Neuronal stem cell (in vitro differentiated cells): ENCODE data around the gene SCN8A.

Experiments
- DNase-seq: peaks from one replicate; pipeline ENCODE4 v3.0.0-alpha.2; 2013; ENCODE audit warnings: low spot score
- H2AFZ ChIP-seq: one replicate; pipeline ENCODE4 v1.6.1; 2013; ENCODE audit warnings: mild to moderate bottlenecking, low read length, inconsistent platforms
- H2AK5ac ChIP-seq: 2 replicates; pipeline ENCODE4 v1.6.1; 2013; ENCODE audit warnings: low read depth, mild to moderate bottlenecking, inconsistent platforms, low read length, moderate library complexity, mixed read lengths
- H2BK120ac ChIP-seq: 2 replicates; pipeline ENCODE4 v1.6.1; 2013; ENCODE audit warnings: low read depth, mild to moderate bottlenecking, inconsistent platforms, low read length, moderate library complexity, mixed read lengths
- H2BK12ac ChIP-seq: one replicate; pipeline ENCODE4 v1.6.1; 2013; ENCODE audit warnings: low read length, inconsistent platforms
- H2BK15ac ChIP-seq: 2 replicates; pipeline ENCODE4 v1.6.1; 2013; ENCODE audit warnings: mild to moderate bottlenecking, low read length, inconsistent platforms, mixed read lengths
- H2BK5ac ChIP-seq: one replicate; pipeline ENCODE4 v1.6.1; 2013; ENCODE audit warnings: inconsistent platforms, mild to moderate bottlenecking, low read length, moderate library complexity
- H3K14ac ChIP-seq: one replicate; pipeline ENCODE4 v1.6.1; 2013; ENCODE audit warnings: low read length, inconsistent platforms
- H3K18ac ChIP-seq: 2 replicates; pipeline ENCODE4 v1.6.1; 2013; ENCODE audit warnings: low read length, inconsistent platforms
- H3K23ac ChIP-seq: 2 replicates; pipeline ENCODE4 v1.6.1; 2013; ENCODE audit warnings: low read depth, mild to moderate bottlenecking, mixed read lengths, low read length, inconsistent platforms; ENCODE audit not compliant: poor library complexity
- H3K27ac ChIP-seq: replicated peaks from 3 replicates; pipeline ENCODE4 v1.5.1; 2013; ENCODE audit warnings: low read length, inconsistent platforms
- H3K27me3 ChIP-seq, 3 experiments: 2 replicates each; pipeline ENCODE4 v1.6.1; 2013; ENCODE audit warnings: low read length in 3 of 3, mild to moderate bottlenecking in 2 of 3, inconsistent platforms in 1 of 3, low read depth in 1 of 3, mixed read lengths in 1 of 3, moderate library complexity in 1 of 3; ENCODE audit not compliant: control insufficient read depth in 3 of 3, insufficient read depth in 3 of 3
- H3K36me3 ChIP-seq, 2 donors: replicated peaks in 1 of 2; 2 replicates each; pipeline ENCODE4 v1.6.1; 2013; ENCODE audit warnings: low read length in 2 of 2; ENCODE audit not compliant: control insufficient read depth in 2 of 2, insufficient read depth in 2 of 2
- H3K4ac ChIP-seq: 2 replicates; pipeline ENCODE4 v1.6.1; 2013; ENCODE audit warnings: inconsistent platforms, mild to moderate bottlenecking, low read length, moderate library complexity
- H3K4me1 ChIP-seq, 2 donors: 1 replicate in 1 of 2; 2 replicates in 1 of 2; pipeline ENCODE4 v1.6.1; 2013; ENCODE audit warnings: low read length in 2 of 2, low read depth in 1 of 2; ENCODE audit not compliant: control insufficient read depth in 2 of 2, insufficient read depth in 1 of 2
- H3K4me2 ChIP-seq: one replicate; pipeline ENCODE4 v1.6.1; 2013; ENCODE audit warnings: mild to moderate bottlenecking, low read length, inconsistent platforms; ENCODE audit not compliant: insufficient read depth, poor library complexity, severe bottlenecking
- H3K4me3 ChIP-seq, 2 donors: 2 replicates each; pipeline ENCODE4 v1.5.1; 2013; ENCODE audit warnings: low read length in 2 of 2, mild to moderate bottlenecking in 2 of 2, inconsistent platforms in 1 of 2, moderate library complexity in 1 of 2
- H3K79me1 ChIP-seq: one replicate; pipeline ENCODE4 v1.6.1; 2013; ENCODE audit warnings: low read depth, mild to moderate bottlenecking, inconsistent platforms, low read length, moderate library complexity
- H3K9ac ChIP-seq: one replicate; pipeline ENCODE4 v1.6.1; 2013; ENCODE audit warnings: mild to moderate bottlenecking, low read depth, low read length, inconsistent platforms; ENCODE audit not compliant: poor library complexity
- H3K9me3 ChIP-seq, 2 donors: replicated peaks in 1 of 2; 2 replicates each; pipeline versions ENCODE3 to v1.6.1; 2013; ENCODE audit warnings: low read length in 2 of 2, mild to moderate bottlenecking in 2 of 2, inconsistent platforms in 1 of 2, low read depth in 1 of 2, mixed read lengths in 1 of 2, moderate library complexity in 1 of 2; ENCODE audit not compliant: control insufficient read depth in 2 of 2, insufficient read depth in 1 of 2
- H4K8ac ChIP-seq: one replicate; pipeline ENCODE4 v1.6.1; 2013; ENCODE audit warnings: low read depth, mild to moderate bottlenecking, inconsistent platforms, low read length, moderate library complexity
- H4K91ac ChIP-seq: one replicate; pipeline ENCODE4 v1.6.1; 2013; ENCODE audit warnings: low read length, low read depth, mild to moderate bottlenecking, inconsistent platforms; ENCODE audit not compliant: poor library complexity
- WGBS, 2 donors: extraction: QIAGEN DNeasy Blood & Tissue Kit; methylation state at CpG; one replicate each; pipeline ENCODE4 v1.1.7; 2013; ENCODE audit warnings: missing lambda C conversion rate in 2 of 2, mixed read lengths in 1 of 2; ENCODE audit not compliant: insufficient read length in 2 of 2, insufficient replicate concordance in 1 of 2; ENCODE audit errors: extremely low coverage in 2 of 2; 5-methylcytosine and 5-hydroxymethylcytosine counted together

Gene SCN8A

GRCh38 chr12:51763743-51764142 is 172.7 kb downstream of the SCN8A start:
- H3K18ac ChIP-seq: no peak overlapping the region
- no peaks in the 10 kb centered on the region for H3K4me1 ChIP-seq
- no peak overlapping the region for H3K23ac ChIP-seq
- no peak overlapping the region for H3K27ac ChIP-seq
- H3K27me3 ChIP-seq: no peaks in the 10 kb centered on the region
- no peak overlapping the region for H3K4me3 ChIP-seq
- no peak overlapping the region for H3K4me2 ChIP-seq
- peaks cover under 1 to 48% of the 10 kb centered on the region in 2 donors for H3K36me3 ChIP-seq
- H3K9ac ChIP-seq: no peak overlapping the region
- no peaks in the 10 kb centered on the region for H3K9me3 ChIP-seq
- H2AFZ ChIP-seq: no peak overlapping the region
- H2BK12ac ChIP-seq: no peak overlapping the region
- no peak overlapping the region for H4K8ac ChIP-seq
- no peaks in the 10 kb centered on the region for H3K79me1 ChIP-seq
- no peak overlapping the region for H3K4ac ChIP-seq
- no peak overlapping the region for H2BK15ac ChIP-seq
- no peak overlapping the region for H4K91ac ChIP-seq
- DNase-seq: no peak
- no peak overlapping the region for H3K14ac ChIP-seq
- H2BK5ac ChIP-seq: no peak overlapping the region
- H2BK120ac ChIP-seq: no peak overlapping the region
- H2AK5ac ChIP-seq: no peak overlapping the region

- Histone ChIP-seq H2BK12ac (no peak overlapping the region), H2BK5ac (no peak overlapping the region), H3K4me2 (no peak overlapping the region), H3K4me1 (no peaks in the 10 kb centered on the region), H4K91ac (no peak overlapping the region), H2BK120ac (no peak overlapping the region), H3K4ac (no peak overlapping the region), H2AK5ac (no peak overlapping the region), H3K4me3 (no peak overlapping the region), H2AFZ (no peak overlapping the region), H3K79me1 (no peaks in the 10 kb centered on the region), H2BK15ac (no peak overlapping the region), H3K14ac (no peak overlapping the region), H3K27me3 (no peaks in the 10 kb centered on the region), H3K9me3 (no peaks in the 10 kb centered on the region), H3K27ac (no peak overlapping the region), H3K9ac (no peak overlapping the region), H3K23ac (no peak overlapping the region), H4K8ac (no peak overlapping the region), H3K36me3 (peaks cover 5 to 64% of the 10 kb centered on the region in 2 donors), H3K18ac (no peak overlapping the region)
- DNase-seq: no peak
- WGBS, 2 donors: no CpG with 5 or more reads among the region's 6 CpGs
Observed at GRCh38 chr12:51766067-51766676, 175.1 kb downstream of the SCN8A start.

- peaks cover 5 to 91% of the 10 kb centered on the region in 2 donors for H3K36me3 ChIP-seq
- H3K4me2 ChIP-seq: no peak overlapping the region
- H4K91ac ChIP-seq: no peak overlapping the region
- no peak overlapping the region for H4K8ac ChIP-seq
- WGBS, 2 donors: no CpG with 5 or more reads among the region's 1 CpG
- H2BK15ac ChIP-seq: no peak overlapping the region
- DNase-seq: no peak
- no peak overlapping the region for H3K23ac ChIP-seq
- H3K79me1 ChIP-seq: no peaks in the 10 kb centered on the region
- no peak overlapping the region for H2BK5ac ChIP-seq
- peaks cover 0 to 7% of the 10 kb centered on the region in 2 donors for H3K9me3 ChIP-seq
- H2AFZ ChIP-seq: no peak overlapping the region
- no peak overlapping the region for H2BK120ac ChIP-seq
- H3K4me1 ChIP-seq: no peaks in the 10 kb centered on the region
- no peak overlapping the region for H2AK5ac ChIP-seq
- H3K9ac ChIP-seq: no peak overlapping the region
- H2BK12ac ChIP-seq: no peak overlapping the region
- no peak overlapping the region for H3K18ac ChIP-seq
- no peak overlapping the region for H3K14ac ChIP-seq
- H3K27me3 ChIP-seq: no peaks in the 10 kb centered on the region
- no peak overlapping the region for H3K4me3 ChIP-seq
- H3K4ac ChIP-seq: no peak overlapping the region
- H3K27ac ChIP-seq: no peak overlapping the region
Observed at GRCh38 chr12:51771008-51771407, 180.0 kb downstream of the SCN8A start.

- H2BK120ac ChIP-seq: no peak overlapping the region
- no peak overlapping the region for H2AFZ ChIP-seq
- DNase-seq: no peak
- no peak overlapping the region for H3K4me3 ChIP-seq
- H3K27ac ChIP-seq: no peak overlapping the region
- no peak overlapping the region for H3K23ac ChIP-seq
- no peaks in the 10 kb centered on the region for H3K79me1 ChIP-seq
- H4K91ac ChIP-seq: no peak overlapping the region
- no peak overlapping the region for H3K4me2 ChIP-seq
- H2BK5ac ChIP-seq: no peak overlapping the region
- no peak overlapping the region for H2AK5ac ChIP-seq
- H3K4me1 ChIP-seq: peaks cover 0 to 2% of the 10 kb centered on the region in 2 donors
- no peak overlapping the region for H3K9ac ChIP-seq
- no peaks in the 10 kb centered on the region for H3K27me3 ChIP-seq
- H4K8ac ChIP-seq: no peak overlapping the region
- H2BK15ac ChIP-seq: no peak overlapping the region
- WGBS, 2 donors: no CpG with 5 or more reads among the region's 2 CpGs
- no peak overlapping the region for H3K18ac ChIP-seq
- peaks cover 0 to 7% of the 10 kb centered on the region in 2 donors for H3K9me3 ChIP-seq
- no peak overlapping the region for H3K4ac ChIP-seq
- H2BK12ac ChIP-seq: no peak overlapping the region
- peaks cover 5 to 82% of the 10 kb centered on the region in 2 donors for H3K36me3 ChIP-seq
- H3K14ac ChIP-seq: no peak overlapping the region
Observed at GRCh38 chr12:51773145-51773869, 182.3 kb downstream of the SCN8A start.
